B cell (primary cell): Measurements from ENCODE around the gene PODN.

Source experiments
- CTCF ChIP-seq: fragments of 200-600 bp; IDR thresholded peaks from one replicate; pipeline ENCODE4 v1.8.0; 2022; ENCODE audit warnings: antibody characterized with exemption, mild to moderate bottlenecking
- EZH2 ChIP-seq: IDR thresholded peaks from 2 replicates; pipeline ENCODE4 v1.6.1; 2012; ENCODE audit warnings: borderline replicate concordance, low read depth, mild to moderate bottlenecking, moderate library complexity, low read length; ENCODE audit not compliant: insufficient read depth, poor library complexity, severe bottlenecking

GRCh38 chr1:53025769-53026112, 36.3 kb upstream of the PODN start:
- TF ChIP-seq CTCF (no peak), EZH2 (no peak)
